NCI-H2227 treated with DMSO at 0.1 percent for 48 hours (cell line): ENCODE measurements around the gene KCTD1.

Experiments
- DNase-seq: peaks from one replicate; lab custom pipeline; 2025; lab: John Stamatoyannopoulos, UW

Gene KCTD1

DNA sequence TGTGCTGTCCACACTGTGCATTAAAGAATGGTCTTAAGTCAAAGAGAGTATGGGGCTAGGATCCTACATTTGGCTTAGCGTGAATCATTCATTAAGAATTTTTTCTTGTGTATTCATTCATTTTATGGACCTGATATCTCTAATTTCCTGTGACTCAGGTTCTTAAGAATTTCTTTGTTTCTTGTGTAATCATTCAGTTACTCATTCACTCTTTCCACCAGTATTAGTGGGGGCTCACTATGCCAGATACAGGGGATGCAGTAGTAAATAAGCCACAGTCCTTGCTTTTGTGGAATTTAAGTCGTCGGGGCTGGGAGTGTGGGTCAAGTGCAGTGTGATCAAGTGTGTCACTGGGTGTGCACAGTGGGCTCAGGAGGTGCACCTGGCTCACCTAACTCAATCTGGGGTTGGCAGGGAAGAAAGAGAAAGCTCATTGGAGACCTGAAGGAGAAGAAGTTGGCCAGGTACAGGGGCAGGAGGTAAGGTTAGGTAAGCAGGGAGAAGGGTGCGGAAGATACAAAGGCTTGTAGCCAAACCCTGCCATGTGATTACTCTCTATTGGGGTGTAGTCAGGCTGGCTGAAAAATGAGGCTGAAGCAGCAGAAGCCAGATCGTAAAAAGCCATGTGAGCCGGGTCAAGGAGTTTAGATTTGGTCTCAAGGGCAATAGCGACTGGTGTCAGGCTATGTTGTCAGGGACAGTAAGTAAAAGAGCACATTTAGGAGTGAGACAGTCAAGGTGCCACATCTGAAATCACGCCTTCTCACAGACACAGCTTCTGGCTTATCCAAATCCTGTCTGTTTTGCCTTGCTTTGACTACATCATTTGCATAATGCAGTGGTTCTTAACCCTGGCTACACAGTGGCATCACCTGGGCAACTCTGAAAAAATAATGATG, 67.2 kb downstream of the KCTD1 start:
- DNase-seq: no peak

DNA sequence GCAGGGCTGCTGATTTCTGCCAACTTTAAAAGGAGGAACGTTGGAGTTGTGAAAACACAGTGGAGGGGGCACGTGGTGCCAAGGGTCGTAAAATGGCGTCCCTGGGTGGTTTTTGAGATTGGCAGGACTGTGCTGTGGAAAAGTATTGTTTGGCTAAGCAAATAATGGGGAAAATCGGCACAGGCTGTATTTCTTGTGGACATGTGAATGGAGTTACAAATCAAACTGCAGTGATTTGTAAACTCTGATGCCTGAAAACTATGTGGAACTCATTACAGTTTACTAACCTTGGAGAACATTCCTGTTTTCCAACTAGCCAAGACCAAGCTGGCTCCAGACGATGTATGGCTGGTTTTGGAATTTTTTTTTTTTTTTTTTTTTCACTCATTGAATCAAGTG, 68.7 kb downstream of the KCTD1 start:
- no peak for DNase-seq

DNA sequence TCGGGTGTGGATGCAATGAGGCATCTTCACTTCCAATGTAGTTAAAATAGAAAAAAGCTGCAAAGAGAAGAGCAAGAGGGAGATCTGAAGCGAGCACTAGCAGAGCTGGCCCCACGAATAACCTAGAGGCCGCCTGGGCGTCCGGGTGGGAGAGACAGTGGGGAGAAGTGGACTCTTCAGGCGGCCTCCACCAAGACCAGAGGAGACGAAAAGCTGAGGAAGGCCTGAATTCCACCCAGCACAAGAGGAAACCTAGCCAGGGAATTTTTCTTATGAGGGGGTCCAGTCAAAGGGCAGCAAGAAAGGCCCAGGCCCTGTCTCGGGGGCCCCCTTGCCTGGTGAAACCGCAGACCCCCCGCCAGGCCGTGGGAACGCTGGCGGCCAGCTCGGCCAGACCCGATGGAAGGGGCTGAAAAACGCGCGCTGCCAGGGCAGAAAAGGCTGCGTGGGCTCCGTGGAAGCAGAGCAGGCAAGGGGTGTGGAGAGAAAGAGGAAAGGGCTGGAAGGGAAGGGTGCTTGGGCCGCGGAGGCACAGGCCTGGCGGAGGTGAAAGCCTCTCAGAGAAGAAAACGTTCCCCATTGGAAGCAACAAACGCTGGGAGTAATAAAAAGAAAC, 69.2 kb downstream of the KCTD1 start:
- DNase-seq: no peak

DNA sequence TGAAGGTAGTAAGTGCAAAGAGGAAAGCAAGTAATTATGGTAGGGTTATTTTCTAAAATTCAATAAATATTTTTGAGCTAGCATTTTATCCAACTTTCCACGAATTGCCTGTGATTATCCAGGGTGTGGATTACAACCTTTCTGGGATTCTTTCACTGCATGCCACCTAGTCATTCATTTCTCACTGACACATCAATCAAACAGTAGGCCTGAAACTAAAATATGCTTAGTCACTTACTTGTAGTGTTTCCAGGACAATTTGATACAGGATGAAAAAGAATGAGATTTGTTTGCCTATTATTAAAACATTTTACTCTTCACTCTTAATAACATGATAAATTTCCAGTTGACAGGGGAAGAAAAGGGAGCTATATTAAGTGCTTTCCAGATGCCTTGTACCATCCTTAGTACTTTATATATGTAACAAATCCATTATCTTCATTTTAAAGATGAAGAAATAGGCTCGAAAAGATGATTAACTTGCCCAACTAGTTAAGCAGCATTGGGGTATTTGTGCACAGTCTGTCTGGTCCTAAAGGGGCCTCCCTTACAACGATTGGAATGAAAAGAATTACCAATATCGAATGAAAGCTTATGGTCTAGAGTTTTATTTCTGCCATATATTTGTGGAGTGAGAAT, 70.4 kb downstream of the KCTD1 start:
- DNase-seq: peak; percentile 33

DNA sequence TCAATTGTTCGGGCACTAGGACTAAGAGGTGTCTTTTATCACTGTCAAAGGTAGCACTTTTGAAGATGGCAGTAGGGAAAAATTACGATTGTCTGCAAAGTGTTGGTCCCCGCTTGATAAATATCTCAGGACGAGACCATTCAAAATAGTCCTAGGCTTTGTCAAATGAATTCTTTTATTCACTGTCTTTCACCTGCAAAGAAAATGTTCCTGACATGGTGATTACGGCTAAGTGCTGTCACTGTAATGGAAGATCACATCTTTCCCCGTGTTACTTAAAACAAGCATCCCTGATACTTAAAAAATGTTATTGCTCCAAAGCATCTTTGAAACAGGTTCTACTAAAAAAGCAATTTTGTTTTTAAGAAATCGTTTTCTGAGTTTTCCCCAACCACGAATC, 71.7 kb downstream of the KCTD1 start:
- peak; percentile 7 for DNase-seq

DNA sequence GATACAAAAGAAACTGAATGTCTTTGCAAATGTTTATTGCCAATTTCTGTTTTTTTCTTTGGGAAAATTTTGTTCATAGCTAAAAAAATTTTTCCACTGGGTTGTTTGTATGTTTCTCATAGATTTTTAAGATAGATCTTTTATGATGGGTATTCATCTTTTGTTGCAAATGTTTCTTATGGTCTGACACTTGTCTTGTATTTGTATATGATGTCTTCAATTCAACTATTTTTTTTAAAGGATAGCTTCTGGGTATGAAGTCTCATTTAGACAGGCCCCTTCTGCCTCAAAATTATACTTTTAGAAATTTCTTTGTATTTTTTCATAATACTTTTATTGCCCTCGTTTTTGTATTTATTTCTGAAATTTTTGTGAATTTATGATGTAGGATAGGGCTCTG, 73.8 kb downstream of the KCTD1 start:
- DNase-seq: no peak

DNA sequence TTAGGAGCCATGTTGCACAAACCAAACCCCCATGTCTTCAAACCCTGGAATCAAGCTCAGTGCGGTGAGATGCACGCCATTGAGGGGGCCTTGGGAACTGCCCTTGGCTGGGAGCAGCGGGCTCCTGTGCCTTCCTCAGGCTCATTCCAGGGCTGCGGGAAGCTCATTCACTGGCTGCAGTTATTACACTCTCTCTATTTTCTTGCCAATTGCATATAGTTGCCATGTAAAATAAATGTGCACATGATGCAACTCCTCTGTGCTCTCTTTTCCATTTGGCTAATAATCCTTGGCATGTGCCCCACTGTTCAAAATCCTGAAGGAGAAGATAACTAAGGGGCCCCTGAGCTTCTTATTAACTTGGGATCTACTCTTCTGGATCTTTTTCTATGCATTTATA, 74.7 kb downstream of the KCTD1 start:
- no peak for DNase-seq

DNA sequence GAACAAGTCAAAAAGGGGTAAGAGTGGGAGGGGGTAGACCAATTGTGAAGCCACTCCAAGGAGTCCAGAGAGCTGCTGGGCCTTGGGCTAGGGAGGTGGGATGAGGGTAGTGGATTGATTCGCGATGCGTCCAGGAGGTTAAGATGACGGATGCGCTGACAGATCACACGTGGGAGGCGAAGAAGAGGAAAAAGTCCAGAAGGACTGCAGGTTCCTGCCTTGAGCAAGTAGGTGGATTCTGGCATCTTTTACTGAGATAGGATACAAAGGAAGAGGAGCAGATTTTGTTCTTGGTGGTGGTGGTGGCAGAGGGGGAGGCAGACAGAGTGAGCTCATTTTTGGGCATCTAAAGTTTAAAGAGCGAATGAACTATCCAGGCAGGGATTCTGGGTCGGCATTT, 76.5 kb downstream of the KCTD1 start:
- DNase-seq: no peak

DNA sequence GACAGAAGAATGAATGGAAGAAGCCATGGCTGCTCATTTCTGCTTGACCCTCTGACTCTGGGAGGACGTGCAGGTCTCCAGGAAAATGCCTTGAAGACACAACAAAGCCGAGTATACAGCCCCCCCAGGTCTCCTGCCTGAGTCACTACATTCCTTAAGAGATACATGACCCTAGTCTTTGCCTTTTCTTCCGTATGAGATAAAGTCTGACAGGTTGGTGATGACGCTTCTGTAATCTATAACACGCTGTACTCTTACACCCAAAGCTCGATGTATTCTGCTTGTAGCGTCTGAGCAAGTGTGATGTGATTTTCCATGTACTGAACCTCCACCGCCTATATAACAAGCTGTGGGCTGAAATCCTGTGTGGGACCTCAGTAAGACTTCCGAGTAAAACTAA, 77.3 kb downstream of the KCTD1 start:
- no peak for DNase-seq

DNA sequence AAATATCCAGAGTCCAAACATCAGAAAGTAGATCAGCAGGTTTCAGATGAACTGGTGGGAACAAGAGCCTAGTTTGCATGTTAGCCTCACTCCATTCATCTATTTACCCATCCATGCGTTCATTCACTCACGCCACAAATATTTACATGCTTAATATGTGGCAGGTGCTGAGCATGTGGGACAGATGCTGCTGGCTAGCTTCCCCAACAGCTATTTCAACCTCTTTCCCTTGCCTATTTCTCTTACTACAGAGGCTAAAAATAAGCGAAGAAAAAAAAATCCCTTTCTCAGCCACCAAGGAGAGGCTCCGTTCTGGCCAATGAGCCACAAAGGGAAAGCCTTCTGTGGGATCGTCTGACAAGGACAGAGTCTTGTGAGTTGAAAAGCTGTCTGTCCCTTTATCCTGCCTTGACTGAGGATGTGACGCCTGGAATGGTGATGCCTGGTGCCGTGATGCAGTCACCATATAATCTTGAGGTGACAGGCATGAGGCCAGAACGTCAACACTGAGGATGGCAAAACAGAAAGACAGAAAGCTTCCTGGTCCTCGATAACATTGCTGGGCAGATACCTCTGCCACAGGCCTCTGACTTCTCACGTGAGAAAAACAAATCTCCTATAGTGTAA, 78.2 kb downstream of the KCTD1 start:
- no peak for DNase-seq

DNA sequence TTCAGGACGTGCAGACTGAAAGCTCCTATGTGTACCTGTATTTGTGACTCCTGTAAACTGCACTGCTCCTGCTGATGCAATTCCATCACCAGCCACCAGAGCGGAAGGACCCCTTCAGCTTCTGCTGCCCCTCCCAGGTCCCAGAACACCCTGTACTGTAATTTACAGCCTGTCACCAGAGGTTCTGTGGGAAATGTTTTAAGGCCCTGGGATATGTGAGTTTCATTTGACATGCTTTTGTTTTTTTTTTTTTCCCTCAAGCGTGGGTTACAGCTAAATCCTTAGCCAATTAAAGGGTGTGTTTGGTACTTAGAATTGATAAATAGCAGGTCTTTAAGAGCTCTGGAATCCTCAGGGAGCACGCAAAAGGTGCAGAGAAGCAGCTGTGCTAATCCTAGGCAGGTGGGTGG, 79.4 kb downstream of the KCTD1 start:
- no peak for DNase-seq

DNA sequence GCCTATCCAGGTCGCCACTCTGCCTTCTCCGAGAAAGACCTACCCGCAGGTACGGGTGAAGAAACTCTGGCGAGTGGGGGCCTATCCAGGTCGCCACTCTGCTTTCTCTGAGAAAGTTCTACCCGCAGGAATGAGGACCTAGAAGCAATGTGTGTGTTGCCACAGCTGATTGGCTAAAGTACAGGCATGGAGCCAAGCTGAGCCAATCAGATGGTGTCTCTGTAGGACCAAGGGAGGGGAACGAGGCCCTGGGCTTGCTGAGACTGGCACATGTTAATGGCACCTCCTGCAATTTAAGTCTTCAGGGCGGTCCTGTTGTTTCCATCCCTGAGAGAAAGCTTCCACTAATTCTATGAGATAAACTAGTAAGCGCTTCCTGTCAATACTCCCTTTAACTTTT, 82.3 kb downstream of the KCTD1 start:
- DNase-seq: no peak

DNA sequence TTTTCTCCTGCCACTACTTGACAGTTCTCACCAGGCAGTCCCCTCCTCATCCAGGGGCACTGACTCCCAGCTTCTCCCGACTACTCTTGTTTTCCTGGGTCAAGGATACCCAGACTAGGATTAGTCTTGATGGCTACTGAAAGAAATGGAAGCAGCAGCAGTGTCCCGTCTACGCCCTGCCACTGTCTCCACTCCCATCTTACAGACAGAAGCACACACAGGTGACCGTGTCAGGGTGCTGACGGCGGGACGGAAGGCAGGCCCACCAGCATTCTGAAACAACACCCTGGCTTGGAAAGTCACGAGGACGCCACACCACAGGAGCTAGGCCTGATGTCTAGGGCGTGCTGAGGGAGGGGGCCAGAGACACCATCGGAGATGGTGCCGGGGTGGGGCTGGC, 82.9 kb downstream of the KCTD1 start:
- no peak for DNase-seq

DNA sequence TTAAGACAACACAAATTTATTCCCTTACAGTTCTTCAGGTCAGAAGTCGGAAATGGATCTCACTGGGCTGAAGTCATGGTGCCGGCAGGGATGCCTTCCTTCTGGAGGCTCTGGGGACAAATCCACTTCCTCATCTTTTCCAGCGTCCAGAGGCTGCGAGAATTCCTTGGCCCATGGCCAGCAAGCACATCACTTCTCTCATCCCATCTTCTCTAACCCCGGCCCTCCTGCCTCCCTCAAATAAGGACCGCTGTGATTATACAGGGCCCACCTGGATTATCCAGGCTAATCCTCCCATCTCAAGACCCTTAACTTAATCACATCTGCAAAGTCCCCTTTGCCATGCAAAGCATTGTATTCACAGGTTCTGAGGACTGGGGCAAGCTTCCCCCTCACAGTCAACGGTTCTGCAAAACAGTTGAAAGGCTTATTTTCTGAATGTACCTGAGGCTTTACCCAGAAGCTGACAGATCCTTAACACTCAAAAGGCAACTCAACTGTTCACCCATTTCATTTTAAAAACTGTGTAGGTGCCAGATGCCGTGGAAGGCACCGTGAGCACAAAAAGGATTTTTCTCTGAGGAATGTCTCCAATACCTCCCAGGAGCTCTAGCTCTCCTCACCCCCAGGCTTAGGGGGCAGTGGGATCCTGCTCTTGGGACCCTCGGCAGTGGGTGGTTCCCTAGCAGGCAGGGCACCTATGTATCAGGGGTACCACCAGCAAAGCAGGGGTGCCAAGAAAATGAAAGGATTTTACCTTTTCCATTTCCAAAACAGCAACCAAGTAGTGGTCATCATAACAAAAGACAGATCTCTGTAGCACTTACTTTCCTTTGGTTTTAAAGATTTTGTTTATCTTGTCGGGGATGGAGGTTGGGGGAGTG, 84.0 kb downstream of the KCTD1 start:
- no peak for DNase-seq

DNA sequence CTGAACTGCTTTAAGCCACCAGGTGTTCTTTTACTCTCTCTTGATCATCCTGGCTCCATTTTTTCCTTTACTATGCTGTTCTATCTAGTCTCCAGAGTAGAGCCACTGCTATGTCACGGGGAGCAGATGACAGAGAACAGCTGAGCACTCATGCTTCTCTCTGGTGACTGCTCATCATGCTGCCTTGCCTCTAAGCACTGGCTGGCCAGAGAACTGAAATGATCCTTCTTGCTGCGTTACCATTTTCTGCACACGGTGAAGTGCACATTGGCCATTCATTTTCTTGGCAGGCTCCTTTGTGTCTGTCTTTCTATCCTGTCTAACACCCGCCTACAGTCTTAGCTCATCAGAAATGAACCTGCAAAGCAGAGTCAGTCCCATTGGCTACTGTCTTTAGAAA, 86.0 kb downstream of the KCTD1 start:
- DNase-seq: no peak

DNA sequence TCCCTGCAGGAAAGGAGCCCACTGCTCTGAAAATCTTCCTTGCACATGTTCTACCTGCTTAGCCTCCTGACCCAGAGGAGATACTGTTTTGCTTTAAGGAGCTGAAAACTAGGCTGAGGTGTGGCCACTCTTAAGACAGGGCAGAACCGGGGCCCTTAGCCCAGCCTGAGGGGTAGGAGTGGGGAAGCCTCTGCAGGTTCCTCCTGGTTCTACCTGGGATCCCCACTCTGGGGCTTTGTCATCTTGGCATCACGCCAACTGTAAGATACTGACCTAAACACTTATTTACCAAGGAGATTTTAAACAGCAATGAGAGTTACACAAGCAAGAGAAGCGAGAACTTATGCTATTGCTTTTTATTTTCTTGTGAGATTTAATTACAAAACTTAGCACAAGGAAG, 86.9 kb downstream of the KCTD1 start:
- no peak for DNase-seq

DNA sequence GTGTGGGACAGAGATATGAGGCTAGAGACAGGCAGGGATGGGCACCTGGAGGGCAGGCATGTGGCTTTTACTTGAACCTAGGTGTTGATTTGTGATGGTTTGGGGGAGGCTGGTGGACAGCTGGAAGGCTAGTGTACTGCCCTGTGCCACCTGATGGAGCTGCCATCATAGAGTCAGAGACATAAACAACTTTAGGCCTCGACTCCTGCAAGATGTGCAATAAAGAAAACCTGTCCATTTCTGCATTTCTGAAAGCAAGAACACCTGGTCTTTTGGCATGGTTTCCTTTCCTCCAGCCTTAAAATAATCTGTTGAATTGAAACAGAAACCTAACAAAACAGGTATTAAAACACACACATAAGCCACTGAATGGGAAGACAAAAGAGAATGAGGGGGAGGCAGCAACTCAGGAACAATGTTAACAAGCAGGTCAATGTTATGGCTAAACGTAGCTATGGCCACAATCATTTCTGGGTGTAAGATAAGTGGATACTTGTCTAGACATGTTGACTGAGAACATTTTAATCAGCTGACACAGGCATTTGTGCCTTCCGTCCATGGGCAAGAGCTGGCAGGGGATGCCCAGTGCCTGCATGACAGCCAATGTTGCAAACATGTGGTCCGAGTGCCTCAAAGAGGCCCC, 87.8 kb downstream of the KCTD1 start:
- no peak for DNase-seq

DNA sequence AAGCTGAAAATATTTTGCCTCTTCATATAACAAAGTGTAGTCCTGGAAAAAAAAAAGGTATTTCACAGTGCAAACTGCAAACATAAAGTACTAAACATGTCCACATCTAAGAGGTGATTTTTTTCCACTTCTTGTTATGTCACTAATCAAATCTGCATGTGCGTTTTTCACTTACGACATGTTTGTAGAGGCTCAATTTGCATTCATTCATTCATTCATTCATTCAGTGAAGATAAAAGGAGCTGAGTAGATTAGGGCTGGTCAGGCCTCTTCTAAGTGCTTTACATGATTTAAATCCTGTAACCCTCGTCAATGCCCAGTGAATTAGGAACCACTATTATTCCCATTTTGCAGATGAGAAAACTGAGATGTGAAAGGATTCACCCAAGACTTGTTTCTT, 88.5 kb downstream of the KCTD1 start:
- no peak for DNase-seq

DNA sequence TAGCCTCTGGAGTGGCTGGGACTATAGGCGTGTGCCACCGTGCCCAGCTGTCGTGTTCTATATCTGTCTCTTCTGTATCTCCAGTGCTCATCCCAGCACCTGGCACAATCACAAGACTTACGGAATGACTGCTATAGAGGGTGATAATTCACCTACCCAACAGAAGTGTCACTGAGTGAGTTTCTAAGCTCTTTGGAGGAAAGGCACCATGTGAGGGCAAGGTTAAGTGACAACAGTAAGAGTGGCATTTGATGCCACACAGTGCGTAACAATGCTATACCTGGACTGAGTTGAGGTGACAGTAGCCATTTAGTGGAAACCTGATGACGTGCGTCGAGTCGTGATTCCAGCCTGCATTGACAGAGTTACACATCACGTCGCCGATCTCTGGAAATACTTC, 89.0 kb downstream of the KCTD1 start:
- no peak for DNase-seq

DNA sequence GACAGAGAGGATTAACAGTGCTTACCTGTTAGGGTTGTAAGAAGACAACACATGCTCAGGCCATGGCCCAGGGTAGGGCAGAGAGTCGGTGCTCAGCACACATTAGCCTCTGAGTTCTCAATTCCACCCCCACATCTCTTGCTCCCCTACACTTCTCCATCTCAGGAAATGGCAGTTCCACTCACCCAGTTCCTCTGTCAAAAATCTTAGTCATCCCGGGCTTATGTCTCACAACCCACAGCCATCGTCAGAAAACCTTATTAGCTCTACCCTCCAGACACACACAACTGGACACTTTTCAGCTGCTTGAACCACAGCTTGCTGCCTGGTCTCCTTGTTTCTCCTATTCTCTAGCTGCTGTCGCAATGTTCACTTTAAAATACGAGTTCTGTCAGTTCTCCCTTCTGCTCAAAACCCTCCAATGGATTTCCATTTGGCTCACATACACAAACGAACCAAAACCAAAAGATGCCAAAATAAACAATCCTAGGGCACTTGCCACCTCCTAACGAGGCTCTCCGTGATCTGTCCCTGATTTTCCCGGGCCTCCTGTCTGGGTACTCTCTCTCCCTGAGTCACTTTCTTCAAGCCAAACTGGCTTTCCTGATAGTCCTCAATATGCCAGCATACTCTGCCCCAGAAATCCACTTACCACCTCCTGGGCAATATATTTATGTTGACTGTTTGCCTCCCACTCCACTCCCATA, 89.7 kb downstream of the KCTD1 start:
- DNase-seq: no peak
